GM20000 (cell line): ENCODE data around the gene PUDP.

Experiments
- DNase-seq: peaks from one replicate; pipeline ENCODE4 v3.0.0; 2012; ENCODE audit warnings: low spot score
- TF ChIP-seq, protein P1 (sequence below): IDR thresholded peaks from 2 replicates; pipeline ENCODE4 v1.5.1; 2012; ENCODE audit warnings: mild to moderate bottlenecking, control low read depth; ENCODE audit errors: extremely low read depth, missing control alignments

Gene PUDP

DNA sequence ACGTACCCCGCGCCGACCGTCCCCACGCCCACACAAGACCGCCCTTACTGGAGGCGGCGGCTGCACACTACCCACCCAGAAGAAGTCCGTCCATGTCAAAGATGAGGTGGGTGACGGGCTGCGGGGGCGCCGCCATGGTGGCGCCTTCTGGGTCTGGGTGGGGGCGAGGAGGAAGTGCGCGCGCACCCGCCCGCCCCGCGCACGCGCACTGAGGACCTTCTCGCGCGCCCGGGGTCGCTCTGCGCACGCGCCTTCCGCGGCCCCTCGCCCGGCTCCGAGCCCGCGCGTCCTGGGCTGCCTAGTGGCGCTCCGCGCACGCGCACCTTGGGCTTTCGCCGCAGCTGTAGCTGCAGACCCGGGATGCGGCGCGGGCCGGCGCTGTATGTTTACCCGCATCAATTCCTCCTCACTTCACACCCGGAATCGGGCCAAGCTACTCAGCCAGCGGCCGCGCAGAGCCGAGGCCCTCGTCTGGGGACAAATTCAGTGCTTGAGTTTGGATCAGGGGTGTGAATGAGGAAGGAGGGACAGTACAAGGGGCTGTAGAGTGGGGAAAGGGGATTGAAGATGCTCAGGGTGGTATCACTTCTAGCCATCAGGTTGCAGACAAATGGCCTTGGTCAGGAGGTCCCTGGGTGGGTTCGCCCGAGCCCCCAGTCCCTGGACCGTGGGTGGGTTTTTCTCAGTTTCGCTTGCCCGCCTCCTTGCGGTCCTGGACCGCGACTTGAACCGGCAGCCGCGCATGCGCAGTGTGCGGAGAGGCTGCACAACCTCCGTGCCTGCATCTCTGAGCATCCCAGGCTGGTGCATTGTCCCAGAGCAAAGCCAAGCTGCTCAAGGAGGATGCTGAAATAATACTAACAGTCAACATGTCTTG lies at the start of gene PUDP:
TSS of gene PUDP (minus strand) at position 176 of the 877 bp plus-strand sequence. CDS start at position 136, 40 bp downstream.
- TF ChIP-seq, protein P1, sequence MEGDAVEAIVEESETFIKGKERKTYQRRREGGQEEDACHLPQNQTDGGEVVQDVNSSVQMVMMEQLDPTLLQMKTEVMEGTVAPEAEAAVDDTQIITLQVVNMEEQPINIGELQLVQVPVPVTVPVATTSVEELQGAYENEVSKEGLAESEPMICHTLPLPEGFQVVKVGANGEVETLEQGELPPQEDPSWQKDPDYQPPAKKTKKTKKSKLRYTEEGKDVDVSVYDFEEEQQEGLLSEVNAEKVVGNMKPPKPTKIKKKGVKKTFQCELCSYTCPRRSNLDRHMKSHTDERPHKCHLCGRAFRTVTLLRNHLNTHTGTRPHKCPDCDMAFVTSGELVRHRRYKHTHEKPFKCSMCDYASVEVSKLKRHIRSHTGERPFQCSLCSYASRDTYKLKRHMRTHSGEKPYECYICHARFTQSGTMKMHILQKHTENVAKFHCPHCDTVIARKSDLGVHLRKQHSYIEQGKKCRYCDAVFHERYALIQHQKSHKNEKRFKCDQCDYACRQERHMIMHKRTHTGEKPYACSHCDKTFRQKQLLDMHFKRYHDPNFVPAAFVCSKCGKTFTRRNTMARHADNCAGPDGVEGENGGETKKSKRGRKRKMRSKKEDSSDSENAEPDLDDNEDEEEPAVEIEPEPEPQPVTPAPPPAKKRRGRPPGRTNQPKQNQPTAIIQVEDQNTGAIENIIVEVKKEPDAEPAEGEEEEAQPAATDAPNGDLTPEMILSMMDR, result no peak
- DNase-seq, result peak; percentile 92

DNA sequence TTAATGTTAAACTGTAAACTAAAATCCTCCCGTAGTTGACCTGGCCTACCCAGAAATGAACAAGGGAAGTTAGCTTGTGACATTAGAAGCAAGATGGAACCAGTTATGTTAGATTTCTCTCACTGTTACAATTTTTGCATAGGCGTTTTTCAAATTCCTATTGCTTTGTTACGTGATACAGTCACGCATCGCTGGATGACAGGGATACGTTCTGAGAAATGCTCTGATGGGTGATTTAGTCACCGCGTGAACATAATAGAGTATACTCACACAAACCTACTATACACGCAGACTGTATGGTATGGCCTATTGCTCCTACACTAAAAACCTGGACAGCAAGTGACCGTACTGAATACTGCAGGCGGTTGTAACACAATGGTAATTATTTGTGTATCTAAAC lies 46.7 kb upstream of the PUDP start:
- TF ChIP-seq, protein P1, result no peak
- no peak for DNase-seq

DNA sequence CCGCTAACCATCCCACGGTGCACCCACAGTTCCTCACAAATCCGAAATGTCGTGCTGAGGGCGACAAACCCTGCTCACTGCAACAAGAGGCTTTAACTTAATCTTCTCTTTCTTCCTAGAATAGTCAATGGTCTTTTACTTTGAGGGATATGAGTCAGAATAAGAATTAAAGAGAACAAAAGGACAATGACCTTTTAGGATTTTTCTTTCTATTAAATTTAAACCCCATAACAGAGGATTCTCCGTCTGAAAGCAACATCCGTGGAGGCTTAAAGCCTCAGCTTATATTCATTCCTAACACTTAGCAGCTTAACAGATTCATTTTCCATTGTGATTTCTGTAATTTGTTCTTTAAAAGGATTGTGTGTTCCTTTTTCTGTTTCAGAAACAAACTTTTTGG lies 44.9 kb upstream of the PUDP start:
- no peak for DNase-seq
- TF ChIP-seq, protein P1, result no peak

DNA sequence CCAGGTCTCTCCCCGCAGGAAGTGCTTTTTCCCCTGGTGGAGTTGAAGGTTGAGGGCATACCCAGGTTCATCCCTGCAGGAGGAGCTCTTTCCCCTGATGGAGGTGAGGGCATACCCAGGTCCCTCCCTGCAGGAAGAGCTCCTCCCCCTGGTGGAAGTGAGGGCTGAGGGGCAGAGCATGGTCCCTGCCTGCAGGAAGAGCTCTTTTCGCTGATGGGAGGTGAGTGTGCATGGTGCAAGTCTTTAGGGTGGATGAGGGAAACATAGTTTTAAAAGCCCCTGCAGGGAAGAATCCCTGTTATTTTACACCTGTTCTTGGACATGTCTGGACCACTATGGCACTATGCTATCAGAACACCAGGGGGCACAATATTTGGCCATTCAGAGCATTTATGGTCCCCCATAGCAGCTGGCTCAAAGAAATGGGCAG lies 43.7 kb upstream of the PUDP start:
- TF ChIP-seq, protein P1, result no peak
- DNase-seq, result no peak

DNA sequence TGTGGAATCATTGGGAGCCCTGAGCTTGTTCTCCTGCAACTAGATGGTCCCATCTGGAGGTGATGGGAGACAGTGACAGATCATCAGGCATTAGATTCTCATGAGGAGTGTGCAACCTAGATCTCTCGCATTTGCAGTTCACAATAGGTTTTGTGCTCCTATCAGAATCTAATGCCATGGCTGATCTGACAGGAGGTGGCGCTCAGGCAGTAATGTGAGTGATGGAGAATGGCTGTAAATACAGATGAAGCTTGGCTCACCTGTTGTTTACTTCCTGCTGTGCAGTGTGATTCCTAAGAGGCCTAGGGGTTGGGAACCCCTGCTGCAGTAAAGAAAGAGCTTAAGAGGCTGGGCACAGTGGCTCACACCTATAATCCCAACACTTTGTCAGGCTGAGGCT lies 42.2 kb upstream of the PUDP start:
- DNase-seq, result no peak

DNA sequence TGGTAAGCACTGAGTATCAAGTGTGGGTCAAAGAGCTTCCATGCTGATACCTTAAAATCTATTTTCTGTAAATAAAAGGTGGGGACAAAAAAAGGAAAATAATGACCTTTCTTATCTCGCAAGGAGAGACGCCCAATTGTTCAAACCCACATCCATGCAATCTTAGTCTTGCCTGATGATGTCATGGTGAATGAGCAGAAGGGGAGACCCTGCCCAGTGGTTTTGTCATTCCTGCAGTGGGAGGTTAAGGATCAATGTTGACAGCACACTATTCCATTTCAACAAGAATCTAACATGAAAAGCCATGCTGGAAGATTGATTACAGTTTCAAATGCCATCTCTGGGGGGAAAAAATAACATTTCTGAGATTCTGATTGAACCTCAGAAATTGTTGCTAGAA lies 40.7 kb upstream of the PUDP start:
- TF ChIP-seq, protein P1, result no peak
- no peak for DNase-seq

More for the DNA sequence above, 42.2 kb upstream of the PUDP start:
- TF ChIP-seq, protein P1, result no peak

DNA sequence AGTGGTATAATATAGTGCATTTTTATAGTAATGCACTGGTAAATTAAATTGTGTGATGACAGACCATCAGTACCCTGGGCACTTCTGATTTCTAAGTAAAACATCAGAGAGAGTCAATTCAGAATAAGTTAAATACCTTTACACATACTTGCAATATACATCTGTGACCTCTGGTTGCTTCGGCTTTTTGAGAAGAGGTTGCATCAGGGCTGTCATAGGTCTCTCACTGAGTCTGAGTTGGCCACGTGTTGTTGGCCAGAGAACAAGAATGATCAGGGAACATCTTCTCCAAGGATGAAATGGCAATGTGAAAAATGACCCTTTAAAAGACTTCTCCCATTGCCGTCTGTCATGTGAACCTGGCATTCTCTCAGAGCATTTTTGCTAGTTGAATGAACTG lies 36.9 kb upstream of the PUDP start:
- DNase-seq, result no peak

More for the DNA sequence above, 36.9 kb upstream of the PUDP start:
- TF ChIP-seq, protein P1, result no peak
